ENCODE results near the gene LARGE2.

The LARGE2 gene

DNA sequence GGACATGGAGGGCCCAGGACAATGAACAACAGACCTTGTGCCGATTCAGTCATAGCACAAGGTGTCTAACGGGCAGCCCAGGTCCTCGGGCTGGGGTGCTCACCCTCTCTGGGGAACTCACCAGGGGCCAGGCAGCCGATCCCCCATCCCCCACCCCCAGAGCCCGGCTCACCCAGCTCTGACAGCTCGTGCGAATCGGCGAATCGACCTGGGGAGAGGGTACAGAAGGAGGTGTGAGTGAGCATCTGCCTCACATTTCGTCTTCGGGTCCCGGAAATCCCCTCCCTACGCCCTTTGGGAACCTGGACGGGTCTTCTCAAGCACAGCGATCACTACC is 5.2 kb upstream of the LARGE2 start:
- DNase-seq, result no peak

DNA sequence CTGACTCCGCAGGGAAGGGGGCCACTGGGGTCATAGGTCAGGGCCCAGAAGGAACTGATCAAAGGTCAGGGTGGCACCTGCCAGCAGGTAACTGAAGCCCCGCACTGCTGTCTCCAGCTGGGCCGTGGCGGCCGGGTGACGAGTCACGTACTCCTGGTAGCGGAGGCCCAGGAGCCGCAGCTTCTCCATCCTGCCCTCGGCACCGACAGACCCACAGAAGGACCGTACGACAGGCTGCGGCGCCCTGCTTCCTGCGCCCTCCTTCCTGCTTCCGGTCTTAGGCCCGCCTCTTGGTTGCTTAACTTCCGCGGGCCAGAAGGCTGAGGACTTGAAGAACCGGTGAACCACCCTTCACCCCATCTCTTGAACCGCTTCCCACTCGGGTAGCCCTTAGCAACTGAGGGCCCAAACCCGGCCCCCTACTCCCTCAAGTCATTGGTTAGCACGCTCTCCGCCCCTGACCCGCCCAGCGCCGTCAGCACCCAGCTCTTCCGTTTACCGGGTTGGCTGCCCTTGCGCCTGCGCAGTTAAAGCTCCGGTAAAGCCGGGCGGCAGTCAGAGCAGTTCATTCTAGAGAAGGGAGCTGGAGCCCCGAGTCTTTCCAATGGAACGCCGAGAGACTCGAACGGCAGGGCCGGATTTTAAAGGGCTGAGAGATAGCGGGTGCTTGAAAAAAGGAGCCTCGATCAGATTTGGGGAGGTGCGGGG is 4.7 kb upstream of the LARGE2 start, which contains the start of gene PEX16:
Gene PEX16 (minus strand): TSS at position 255 of the 708 bp plus-strand sequence. CDS start 66 bp downstream, at position 189.
- DNase-seq, result peak; percentile 97

DNA sequence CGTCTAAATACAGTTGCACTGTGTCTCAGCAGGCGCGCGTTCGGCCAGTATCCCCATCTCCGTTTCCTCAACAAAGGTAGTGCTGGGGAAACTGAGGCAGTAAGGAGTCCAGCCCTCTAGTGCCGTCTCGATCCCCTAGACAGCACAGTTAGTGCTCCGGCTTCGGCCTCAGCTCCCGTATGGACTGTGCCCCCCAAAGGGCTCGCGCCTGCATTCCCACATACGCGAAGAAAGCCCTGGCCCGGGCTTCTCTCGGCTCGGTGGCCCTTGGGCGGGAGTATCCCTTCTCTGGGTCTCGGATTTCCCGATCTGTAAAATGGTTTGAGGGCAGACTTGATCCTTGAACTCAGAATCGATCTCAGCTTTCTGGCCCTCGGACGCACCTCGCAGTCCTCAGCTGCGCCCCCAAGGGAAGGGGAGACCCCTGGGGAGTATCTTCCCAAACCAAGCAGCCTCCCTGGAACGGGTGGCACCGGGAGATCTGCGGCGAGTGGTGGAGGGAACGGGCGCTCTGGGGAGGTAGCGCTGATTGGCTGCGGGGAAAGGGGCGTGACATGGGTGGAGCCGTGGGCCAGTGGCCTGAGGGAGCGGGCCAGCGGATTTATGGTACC is 4.0 kb upstream of the LARGE2 start:
- peak; percentile 53 for DNase-seq

DNA sequence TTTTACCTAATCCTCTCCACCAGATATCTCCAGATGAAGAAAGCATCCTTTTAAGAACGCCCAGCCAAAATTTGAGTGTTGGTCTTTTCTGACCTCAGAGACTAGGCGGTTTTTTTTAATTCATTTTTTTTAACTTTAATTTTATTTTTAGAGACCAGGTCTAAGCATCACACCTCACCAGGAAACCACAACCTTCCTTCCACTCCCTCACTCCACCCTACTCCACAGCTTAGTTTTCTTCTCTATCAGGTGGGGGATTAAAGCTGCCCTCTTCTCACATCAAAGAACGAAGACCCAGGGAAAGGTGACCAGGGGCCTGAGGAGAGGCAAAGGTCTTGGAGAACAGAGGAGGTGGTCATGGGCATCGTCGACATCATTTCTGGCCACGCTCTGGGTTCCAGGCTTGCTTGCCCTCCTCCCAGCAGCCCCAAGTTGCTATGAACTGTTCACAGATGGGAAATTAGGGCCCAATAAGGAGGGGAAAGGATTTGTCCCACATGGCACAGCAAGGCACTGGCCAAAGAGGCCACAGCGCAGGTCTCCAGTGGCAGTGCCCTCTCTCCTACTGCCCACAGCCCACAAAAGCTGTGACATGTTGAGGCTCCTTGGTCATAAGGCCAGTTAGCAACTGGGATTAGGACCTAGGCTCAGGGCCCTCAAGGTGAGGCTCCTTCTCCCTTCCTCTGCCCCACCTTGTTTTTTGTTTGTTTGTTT is 3.3 kb upstream of the LARGE2 start:
- DNase-seq, result no peak

GRCh38 chr11:45919806-45920530 is 2.5 kb upstream of the LARGE2 start:
- DNase-seq, result no peak

- no peak for DNase-seq
These were observed 1.7 kb upstream of the LARGE2 start for GRCh38 chr11:45920531-45921477.

DNA sequence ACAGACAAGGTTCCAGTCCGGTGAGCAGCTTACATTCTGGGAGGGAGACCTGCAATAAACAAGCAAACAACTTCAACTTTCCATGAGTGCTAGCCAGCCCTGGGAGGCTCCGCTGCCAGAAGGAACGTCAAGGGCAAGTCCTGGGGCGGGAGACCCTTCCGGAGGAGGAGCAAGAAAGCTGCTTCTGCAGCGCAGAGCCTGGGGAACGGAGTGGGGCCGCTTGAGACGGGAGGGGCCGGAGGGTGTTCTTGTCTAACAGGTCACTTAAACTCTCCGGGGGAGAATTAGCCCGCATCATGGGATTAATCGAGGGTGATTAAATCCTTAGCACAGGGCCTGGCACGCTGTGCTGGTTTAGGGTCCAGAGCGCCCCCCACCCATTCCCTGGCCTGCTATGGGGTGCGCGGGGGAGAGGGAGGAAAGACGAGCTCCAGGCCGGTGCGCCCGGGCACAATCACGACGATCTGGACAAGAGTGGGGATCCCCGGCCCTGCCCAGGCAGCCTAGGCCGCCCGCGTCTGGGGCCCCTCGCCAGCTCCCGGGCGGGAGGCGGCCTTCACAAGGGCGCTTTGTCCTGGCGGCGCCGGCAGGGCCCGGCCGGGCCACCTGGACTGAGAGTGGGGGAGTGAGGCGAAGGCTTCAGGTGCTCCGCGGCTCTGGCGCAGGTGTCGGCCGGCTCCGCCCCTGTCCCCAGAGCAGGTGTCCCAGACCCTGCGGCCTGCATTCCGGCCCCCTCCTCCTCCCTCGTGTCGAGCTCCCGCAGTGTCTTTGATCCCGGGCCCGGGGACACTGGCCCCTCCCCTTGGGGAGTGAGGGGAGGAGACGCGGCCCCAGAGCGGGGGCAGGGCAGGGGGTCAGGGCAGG is 663 bp upstream of the LARGE2 start:
- DNase-seq, result peak; percentile 79

GRCh38 chr11:45924036-45924915 is 1.8 kb downstream of the LARGE2 start:
- DNase-seq, result no peak

DNA sequence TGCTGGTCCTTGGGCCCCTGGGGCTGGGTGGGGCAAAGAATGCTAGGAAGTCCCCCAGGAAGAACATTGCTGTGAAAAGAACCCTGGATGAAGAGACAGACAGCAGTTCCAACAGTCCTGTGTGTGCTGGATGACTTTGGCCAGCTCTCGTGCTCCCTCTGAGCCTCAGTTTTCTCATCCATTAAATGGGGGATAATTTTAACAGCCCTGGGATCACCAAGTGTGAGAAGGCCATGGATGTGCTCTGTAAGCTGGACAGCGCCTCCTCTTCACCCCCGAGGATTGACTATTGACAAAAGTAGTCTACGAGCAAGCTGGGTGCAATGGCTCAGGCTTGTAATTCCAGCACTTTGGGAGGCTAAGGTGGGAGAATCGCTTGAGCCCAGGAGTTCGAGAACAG is 2.5 kb downstream of the LARGE2 start:
- no peak for DNase-seq

GRCh38 chr11:45925550-45925949 is 3.1 kb downstream of the LARGE2 start:
- no peak for DNase-seq

DNA sequence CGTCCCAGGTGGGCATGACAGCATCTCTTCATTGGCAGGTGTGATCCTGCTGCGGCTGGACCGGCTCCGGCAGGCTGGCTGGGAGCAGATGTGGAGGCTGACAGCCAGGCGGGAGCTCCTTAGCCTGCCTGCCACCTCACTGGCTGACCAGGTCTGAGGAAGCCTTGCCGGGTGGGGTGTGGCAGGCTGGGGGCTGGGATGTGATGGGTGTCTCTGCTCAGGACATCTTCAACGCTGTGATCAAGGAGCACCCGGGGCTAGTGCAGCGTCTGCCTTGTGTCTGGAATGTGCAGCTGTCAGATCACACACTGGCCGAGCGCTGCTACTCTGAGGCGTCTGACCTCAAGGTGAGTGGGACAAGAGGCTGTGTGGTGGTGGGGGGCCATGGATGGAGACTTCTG is 3.5 kb downstream of the LARGE2 start:
- DNase-seq, result no peak

- DNase-seq, result no peak
These were observed 4.3 kb downstream of the LARGE2 start for GRCh38 chr11:45926536-45927331.

DNA sequence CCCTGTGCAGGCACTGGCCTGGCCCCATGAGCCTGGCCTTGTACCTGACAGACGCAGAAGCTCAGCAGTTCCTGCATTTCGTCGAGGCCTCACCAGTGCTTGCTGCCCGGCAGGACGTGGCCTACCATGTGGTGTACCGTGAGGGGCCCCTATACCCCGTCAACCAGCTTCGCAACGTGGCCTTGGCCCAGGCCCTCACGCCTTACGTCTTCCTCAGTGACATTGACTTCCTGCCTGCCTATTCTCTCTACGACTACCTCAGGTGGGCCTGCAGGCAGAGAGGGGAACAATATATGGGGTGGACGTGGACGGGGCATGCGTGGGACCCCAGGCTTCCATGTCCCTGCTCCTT is 4.9 kb downstream of the LARGE2 start:
- DNase-seq, result no peak

DNA sequence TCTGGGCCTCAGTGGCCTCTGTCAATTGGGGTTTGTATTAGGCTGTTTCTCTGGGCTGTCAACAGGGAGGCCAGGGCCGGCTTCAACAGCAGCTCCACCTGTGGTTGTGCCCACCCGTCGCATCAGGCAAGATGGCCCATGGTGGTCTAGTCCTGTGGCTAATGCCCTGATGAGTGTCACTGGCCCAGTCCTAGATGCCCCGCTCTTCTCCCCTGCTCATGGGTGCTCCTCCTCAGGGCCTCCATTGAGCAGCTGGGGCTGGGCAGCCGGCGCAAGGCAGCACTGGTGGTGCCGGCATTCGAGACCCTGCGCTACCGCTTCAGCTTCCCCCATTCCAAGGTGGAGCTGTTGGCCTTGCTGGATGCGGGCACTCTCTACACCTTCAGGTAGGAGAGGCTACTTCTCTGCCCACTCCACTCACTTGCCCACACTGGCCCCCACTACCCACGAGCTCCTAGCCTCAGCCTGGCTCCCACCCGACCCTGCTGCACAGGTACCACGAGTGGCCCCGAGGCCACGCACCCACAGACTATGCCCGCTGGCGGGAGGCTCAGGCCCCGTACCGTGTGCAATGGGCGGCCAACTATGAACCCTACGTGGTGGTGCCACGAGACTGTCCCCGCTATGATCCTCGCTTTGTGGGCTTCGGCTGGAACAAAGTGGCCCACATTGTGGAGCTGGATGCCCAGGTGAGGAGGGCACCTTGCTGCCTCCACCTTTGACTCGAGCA is 5.4 kb downstream of the LARGE2 start:
- no peak for DNase-seq

DNA sequence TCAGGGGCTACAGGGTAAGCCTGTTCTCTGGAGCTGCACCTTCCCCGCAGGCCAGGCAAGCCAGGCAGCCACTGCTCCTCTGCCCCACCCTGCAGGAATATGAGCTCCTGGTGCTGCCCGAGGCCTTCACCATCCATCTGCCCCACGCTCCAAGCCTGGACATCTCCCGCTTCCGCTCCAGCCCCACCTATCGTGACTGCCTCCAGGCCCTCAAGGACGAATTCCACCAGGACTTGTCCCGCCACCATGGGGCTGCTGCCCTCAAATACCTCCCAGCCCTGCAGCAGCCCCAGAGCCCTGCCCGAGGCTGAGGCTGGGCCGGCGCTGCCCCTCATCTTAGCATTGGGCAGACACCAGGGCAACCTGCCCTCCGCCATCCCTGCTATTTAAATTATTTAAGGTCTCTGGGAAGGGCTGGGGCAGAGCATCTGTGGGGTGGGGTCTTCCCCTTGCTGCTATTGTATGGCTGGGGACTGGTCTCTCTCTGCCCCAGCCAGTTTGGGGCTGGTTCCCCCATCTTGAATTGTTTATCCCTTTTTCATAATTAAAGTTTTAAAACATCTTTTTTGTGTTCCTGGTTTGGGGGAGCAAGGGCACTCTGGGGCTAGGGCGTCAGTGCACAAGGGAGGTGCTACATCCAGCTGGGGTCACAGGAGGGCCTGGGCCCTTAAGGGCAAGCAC is 6.2 kb downstream of the LARGE2 start:
- no peak for DNase-seq

- no peak for DNase-seq
These were observed 7.1 kb downstream of the LARGE2 start for GRCh38 chr11:45929486-45930030.

GRCh38 chr11:45930031-45930794 is 7.8 kb downstream of the LARGE2 start:
- DNase-seq, result peak; percentile 68

Data from NCI-H2029 treated with DMSO at 0.1 percent for 48 hours (cell line).